Cortex of kidney (tissue), 1 donor: ENCODE results near the gene SYT11.
"Not testable (repeated sequence)": the region's sequence is repeated elsewhere in the genome, so short reads cannot be mapped to it uniquely, and the experiment has no call there.

Experiments
- DNase-seq: peaks from one replicate; lab custom pipeline; 2025; lab: John Stamatoyannopoulos, UW

The SYT11 gene

GRCh38 chr1:155859234-155859829, at the start of gene SYT11:
SYT11 (plus strand) TSS chr1:155859567; CDS start chr1:155859762, 195 bp downstream.
- DNase-seq: peak; percentile 15

- DNase-seq: no peak
Observed at GRCh38 chr1:155812878-155813277, 46.5 kb upstream of the SYT11 start.

GRCh38 chr1:155813672-155814071, 45.7 kb upstream of the SYT11 start:
- no peak for DNase-seq

GRCh38 chr1:155816351-155816750, 43.0 kb upstream of the SYT11 start:
- DNase-seq: no peak

- no peak for DNase-seq
Observed at GRCh38 chr1:155827450-155827849, 31.9 kb upstream of the SYT11 start.

- DNase-seq: no peak
Observed at GRCh38 chr1:155831279-155831976, 27.9 kb upstream of the SYT11 start.

GRCh38 chr1:155833665-155834295, 25.6 kb upstream of the SYT11 start:
- DNase-seq: no peak

- no peak for DNase-seq
Observed at GRCh38 chr1:155834296-155834926, 25.0 kb upstream of the SYT11 start.

GRCh38 chr1:155834927-155835399, 24.4 kb upstream of the SYT11 start:
- not testable (repeated sequence) for DNase-seq

- no peak for DNase-seq
Observed at GRCh38 chr1:155835548-155835947, 23.8 kb upstream of the SYT11 start.

GRCh38 chr1:155840386-155840785, 19.0 kb upstream of the SYT11 start:
- DNase-seq: no peak

- no peak for DNase-seq
Observed at GRCh38 chr1:155844860-155845421, 14.4 kb upstream of the SYT11 start.

GRCh38 chr1:155847823-155848529, 11.4 kb upstream of the SYT11 start:
- no peak for DNase-seq

- no peak for DNase-seq
Observed at GRCh38 chr1:155850345-155850744, 9.0 kb upstream of the SYT11 start.

GRCh38 chr1:155856257-155856974, 3.0 kb upstream of the SYT11 start:
- DNase-seq: no peak

GRCh38 chr1:155856975-155857930, 2.1 kb upstream of the SYT11 start, which contains the start of gene GON4L:
GON4L (minus strand) TSS chr1:155857214; CDS start chr1:155853780, 3,434 bp downstream.
- DNase-seq: peak; percentile 59

- no peak for DNase-seq
Observed at GRCh38 chr1:155858800-155859233, 550 bp upstream of the SYT11 start.

GRCh38 chr1:155859881-155860871, 809 bp downstream of the SYT11 start:
- DNase-seq: no peak
